Activated CD4-positive, alpha-beta memory T cell treated with anti-CD3 and anti-CD28 coated beads, Interleukin-2, amount 10 ng/mL, durations not matched to agents 7 days and 5 days (primary cell): ENCODE results near the gene DERA. TPM values are rescaled to one million over a fixed set of nuclear protein-coding genes. Genes with fewer than 3 reads are reported as not detected.
"Not testable (repeated sequence)": the region's sequence is repeated elsewhere in the genome, so short reads cannot be mapped to it uniquely, and the experiment has no call there.

Experiments
- CTCF ChIA-PET: fragments of 350-600 bp; sonication (Branson Sonifier 250); formaldehyde crosslinking; loops from one replicate; lab custom pipeline; 2021; ENCODE audit warnings: antibody characterized with exemption, inconsistent platforms; lab: Charles Lee
- POLR2A ChIA-PET: fragments of 350-600 bp; sonication (Branson Sonifier 250); formaldehyde crosslinking; loops from one replicate; lab custom pipeline; 2021; ENCODE audit warnings: antibody characterized with exemption; lab: Charles Lee
- DNase-seq: peaks from one replicate; pipeline ENCODE4 v3.0.0-alpha.2; 2020
- H3K27ac Mint-ChIP-seq: one replicate; pipeline ENCODE4 v1.8.0; 2021; ENCODE audit warnings: mild to moderate bottlenecking, mixed read lengths
- H3K27me3 Mint-ChIP-seq: one replicate; pipeline ENCODE4 v1.8.0; 2021; ENCODE audit warnings: mixed read lengths
- H3K36me3 Mint-ChIP-seq: one replicate; pipeline ENCODE4 v1.8.0; 2021; ENCODE audit warnings: low read depth, mixed read lengths
- H3K4me1 Mint-ChIP-seq: one replicate; pipeline ENCODE4 v1.8.0; 2021; ENCODE audit warnings: mixed read lengths
- H3K4me3 Mint-ChIP-seq: one replicate; pipeline ENCODE4 v1.8.0; 2021; ENCODE audit warnings: mild to moderate bottlenecking, mixed read lengths
- H3K9me3 Mint-ChIP-seq: one replicate; pipeline ENCODE4 v1.8.0; 2021; ENCODE audit warnings: mixed read lengths
- total RNA-seq, 2 experiments: library from RNA; stranded (reverse); gene quantifications; one replicate each; pipeline ENCODE4 v1.2.3, GENCODE V29; 2021

DERA gene
- total RNA-seq, 2 experiments from 2014 or later = 21.3 to 24.4 TPM

DNA sequence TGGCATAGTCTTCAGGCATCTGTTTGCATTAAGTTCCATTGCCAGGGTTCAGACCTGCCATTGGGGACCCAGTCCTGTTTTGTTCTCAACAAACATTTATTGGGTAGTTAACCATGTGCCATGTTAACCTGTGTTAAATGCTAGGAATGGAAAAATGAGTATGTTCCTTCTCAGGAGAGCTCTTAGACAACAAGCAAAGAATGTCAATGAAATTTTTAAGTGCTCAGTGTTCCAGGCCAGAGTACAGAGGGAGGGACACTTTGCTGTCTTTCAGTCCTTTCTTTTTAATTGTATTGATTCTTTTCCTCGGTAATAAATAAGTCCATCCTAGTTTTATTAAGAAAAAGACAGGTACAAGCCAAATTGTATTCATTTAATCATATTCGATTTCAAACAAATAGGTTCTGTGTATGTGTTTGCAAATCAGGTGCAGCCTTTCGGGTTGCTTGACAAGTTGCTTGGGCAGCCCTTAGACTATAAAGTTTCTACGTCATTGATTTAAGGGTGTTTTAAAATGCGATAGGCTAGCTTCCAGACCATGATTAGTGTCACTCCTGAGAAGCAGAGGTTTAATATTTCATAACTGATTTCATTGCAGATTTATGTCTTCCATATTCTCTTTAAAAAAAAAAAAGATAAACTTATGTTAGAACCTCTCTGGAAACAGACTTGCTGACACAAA is 123.1 kb downstream of the DERA start:
- no peaks in the 10 kb centered on the region for H3K4me1 Mint-ChIP-seq
- H3K27me3 Mint-ChIP-seq = no peaks in the 10 kb centered on the region
- peaks cover 3% of the 10 kb centered on the region for H3K36me3 Mint-ChIP-seq
- POLR2A ChIA-PET = no interaction called here
- no peak overlapping the region for H3K4me3 Mint-ChIP-seq
- no peaks in the 10 kb centered on the region for H3K9me3 Mint-ChIP-seq
- no peak overlapping the region for H3K27ac Mint-ChIP-seq
- DNase-seq = no peak
- CTCF ChIA-PET = interaction anchor here (0.6 kb wide), 1 partner anchor 172 kb away, joined by 3 read pairs; no protein-coding TSS in a partner anchor

DNA sequence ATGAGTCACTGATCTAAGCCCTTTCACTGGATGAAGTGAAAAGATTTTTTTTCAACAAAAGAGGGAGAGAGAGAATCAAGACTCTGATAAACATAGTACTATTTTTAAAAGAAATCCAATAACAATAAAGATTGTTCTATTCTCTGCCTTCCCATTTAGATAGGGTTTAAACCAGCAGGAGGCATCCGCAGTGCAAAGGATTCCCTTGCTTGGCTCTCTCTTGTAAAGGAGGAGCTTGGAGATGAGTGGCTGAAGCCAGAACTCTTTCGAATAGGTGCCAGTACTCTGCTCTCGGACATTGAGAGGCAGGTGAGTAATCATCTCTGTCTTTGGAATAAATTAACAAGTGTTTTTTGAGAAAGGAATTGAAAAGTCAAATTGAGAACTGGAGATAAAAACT is 124.9 kb downstream of the DERA start:
- Mint-ChIP-seq H3K27me3 (no peaks in the 10 kb centered on the region), H3K36me3 (peaks cover 8% of the 10 kb centered on the region), H3K27ac (no peak overlapping the region), H3K9me3 (no peaks in the 10 kb centered on the region), H3K4me3 (no peak overlapping the region), H3K4me1 (no peaks in the 10 kb centered on the region)
- no peak for DNase-seq
- CTCF ChIA-PET = no interaction called here
- POLR2A ChIA-PET = no interaction called here

DNA sequence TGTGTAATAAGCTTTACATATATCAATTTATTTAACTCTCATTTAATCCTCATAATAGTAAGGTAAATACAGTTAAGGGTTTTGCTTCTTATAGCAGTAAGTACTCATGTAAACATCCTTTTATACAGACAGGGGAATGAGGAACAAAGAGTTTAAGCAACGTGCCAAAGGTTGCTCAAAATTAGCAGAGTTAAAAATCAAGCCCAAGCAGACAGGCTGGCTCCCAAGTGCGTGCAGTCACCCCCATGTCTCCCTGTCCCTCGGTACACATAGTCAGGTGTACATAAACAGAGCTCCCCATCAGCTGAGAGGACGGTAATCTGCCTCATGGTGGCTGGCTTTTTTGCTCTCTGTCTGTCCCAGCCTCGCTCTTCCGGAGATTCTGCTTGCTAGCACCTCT is 126.4 kb downstream of the DERA start:
- ChIA-PET CTCF (no interaction called here), POLR2A (no interaction called here)
- Mint-ChIP-seq H3K9me3 (peaks cover 3% of the 10 kb centered on the region), H3K27me3 (no peaks in the 10 kb centered on the region), H3K4me3 (no peak overlapping the region), H3K4me1 (no peaks in the 10 kb centered on the region), H3K36me3 (peaks cover 8% of the 10 kb centered on the region), H3K27ac (no peak overlapping the region)
- no peak for DNase-seq

DNA sequence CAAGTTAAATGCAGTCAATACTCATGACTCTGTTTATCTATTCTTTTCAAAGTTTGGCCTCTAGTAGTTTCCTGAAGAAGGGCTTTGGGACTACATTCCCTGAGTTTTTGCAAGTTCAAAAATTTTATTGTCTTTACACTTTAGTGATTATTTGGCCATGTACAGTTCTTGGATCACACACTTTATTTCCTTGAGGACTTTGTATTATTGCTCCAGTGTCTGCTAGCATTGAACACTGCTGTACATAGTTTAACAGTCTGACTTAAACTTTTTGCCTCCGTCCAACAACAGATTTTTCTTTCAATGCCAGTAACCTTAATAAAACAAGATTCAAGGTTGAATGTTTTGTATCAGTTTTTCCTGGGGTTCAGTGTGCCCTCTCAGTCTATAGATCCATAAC is 132.3 kb downstream of the DERA start:
- DNase-seq = no peak
- CTCF ChIA-PET = no interaction called here
- H3K4me1 Mint-ChIP-seq = no peaks in the 10 kb centered on the region
- H3K9me3 Mint-ChIP-seq = peaks cover 9% of the 10 kb centered on the region
- peaks cover 6% of the 10 kb centered on the region for H3K36me3 Mint-ChIP-seq
- H3K27ac Mint-ChIP-seq = no peak overlapping the region
- no peaks in the 10 kb centered on the region for H3K27me3 Mint-ChIP-seq
- POLR2A ChIA-PET = no interaction called here
- H3K4me3 Mint-ChIP-seq = no peak overlapping the region

DNA sequence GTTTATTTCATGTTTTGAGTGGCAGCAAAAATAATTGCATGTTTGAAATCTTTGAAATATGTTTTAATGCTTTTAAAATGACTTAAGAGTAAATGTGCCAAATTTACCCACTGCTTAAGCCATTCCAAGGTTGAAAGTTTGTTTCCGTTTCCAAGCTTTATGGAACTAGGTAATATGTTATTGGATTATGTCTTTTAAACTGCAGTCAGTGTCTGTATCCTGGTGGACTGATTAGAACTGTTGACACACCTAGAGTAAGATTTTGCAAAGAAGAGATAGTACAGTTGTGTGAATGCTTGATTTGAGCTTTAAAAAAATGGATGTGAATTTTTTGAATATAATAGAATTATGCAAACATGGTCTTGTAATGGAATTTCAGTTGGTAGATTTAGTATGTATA is 135.1 kb downstream of the DERA start:
- POLR2A ChIA-PET = no interaction called here
- Mint-ChIP-seq H3K27ac (no peak overlapping the region), H3K4me3 (no peak overlapping the region), H3K27me3 (no peaks in the 10 kb centered on the region), H3K9me3 (peaks cover 11% of the 10 kb centered on the region), H3K36me3 (no peaks in the 10 kb centered on the region), H3K4me1 (no peaks in the 10 kb centered on the region)
- CTCF ChIA-PET = no interaction called here
- no peak for DNase-seq

DNA sequence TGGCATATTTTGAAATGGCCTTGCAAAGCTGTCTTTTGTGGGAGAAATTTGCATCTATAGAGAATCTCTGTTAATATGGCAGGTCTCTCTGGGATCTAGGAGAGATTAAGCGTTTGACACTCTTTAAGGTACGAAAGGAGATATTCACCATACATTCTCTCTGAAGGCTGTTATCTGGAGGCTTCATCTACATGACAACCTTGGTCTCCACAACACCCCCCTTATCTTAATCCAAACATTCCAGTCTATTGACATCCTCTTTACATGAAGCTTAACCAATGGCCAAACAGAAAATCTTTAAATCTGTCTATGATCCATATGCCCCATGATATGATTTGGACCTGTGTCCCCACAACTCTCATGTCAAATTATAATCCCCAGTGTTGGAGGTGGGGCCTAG is 137.4 kb downstream of the DERA start:
- H3K27ac Mint-ChIP-seq = no peak overlapping the region
- H3K27me3 Mint-ChIP-seq = no peaks in the 10 kb centered on the region
- CTCF ChIA-PET = no interaction called here
- no peaks in the 10 kb centered on the region for H3K4me1 Mint-ChIP-seq
- DNase-seq = no peak
- no peaks in the 10 kb centered on the region for H3K36me3 Mint-ChIP-seq
- no peak overlapping the region for H3K4me3 Mint-ChIP-seq
- H3K9me3 Mint-ChIP-seq = peaks cover 9% of the 10 kb centered on the region
- POLR2A ChIA-PET = no interaction called here

DNA sequence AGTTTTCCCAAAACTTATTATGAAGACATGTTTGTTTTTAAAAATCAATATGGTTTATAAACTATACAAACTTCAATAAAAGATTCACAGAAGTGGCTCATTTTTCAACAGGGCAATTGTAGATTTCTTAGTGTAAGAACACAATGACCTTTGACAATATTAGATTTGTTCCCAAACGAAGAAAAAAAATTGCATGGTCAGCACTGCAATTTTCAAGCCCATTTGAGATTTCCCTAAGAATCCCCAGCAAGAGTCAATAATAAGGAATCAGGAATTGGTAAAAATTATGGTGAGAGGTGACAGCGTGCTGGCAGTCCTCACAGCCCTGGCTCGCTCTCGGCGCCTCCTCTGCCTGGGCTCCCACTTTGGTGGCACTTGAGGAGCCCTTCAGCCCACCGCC is 145.8 kb downstream of the DERA start:
- H3K4me3 Mint-ChIP-seq = no peak overlapping the region

DNA sequence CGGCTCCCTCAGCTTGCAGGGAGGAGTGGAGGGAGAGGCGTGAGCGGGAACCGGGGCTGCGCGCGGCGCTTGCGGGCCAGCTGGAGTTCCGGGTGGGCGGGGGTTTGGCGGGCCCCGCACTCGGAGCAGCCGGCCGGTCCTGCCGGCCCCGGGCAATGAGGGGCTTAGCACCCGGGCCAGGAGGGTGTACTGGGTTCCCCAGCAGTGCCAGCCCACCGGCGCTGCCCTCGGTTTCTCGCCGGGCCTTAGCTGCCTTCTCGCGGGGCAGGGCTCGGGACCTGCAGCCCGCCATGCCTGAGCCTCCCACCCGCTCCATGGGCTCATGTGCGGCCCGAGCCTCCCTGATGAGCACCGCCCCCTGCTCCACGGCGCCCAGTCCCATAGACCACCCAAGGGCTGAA is 146.2 kb downstream of the DERA start:
- H3K36me3 Mint-ChIP-seq, H3K27me3 Mint-ChIP-seq, POLR2A ChIA-PET, H3K4me3 Mint-ChIP-seq, H3K4me1 Mint-ChIP-seq, CTCF ChIA-PET, H3K9me3 Mint-ChIP-seq, H3K27ac Mint-ChIP-seq, DNase-seq: not testable (repeated sequence)

More for the DNA sequence above, 145.8 kb downstream of the DERA start:
- H3K4me1 Mint-ChIP-seq = no peaks in the 10 kb centered on the region
- ChIA-PET POLR2A (no interaction called here), CTCF (no interaction called here)
- no peaks in the 10 kb centered on the region for H3K36me3 Mint-ChIP-seq
- H3K27me3 Mint-ChIP-seq = no peaks in the 10 kb centered on the region
- peaks cover 6% of the 10 kb centered on the region for H3K9me3 Mint-ChIP-seq
- H3K27ac Mint-ChIP-seq = no peak overlapping the region
- DNase-seq = no peak

DNA sequence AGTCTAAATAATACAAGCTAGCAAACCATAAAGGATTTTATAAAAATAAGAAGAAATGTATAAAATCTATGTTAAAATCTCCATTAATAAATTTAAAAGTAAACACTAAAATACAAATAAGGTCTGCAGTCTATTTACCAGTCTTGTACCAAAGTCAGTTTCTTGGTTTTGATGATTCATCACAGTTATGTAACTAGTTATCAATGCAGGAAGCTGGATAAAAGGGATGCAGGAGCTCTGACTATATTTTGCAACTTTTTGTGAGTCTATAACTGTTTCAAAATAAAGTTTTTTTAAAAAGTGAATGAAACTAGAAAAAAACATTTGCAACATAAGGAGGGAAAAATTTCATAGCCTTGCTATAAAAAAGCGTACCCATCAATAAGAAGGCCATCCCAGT is 151.5 kb downstream of the DERA start:
- ChIA-PET CTCF (no interaction called here), POLR2A (no interaction called here)
- H3K4me3 Mint-ChIP-seq = no peak overlapping the region
- H3K27ac Mint-ChIP-seq = no peak overlapping the region
- DNase-seq = no peak
- no peaks in the 10 kb centered on the region for H3K36me3 Mint-ChIP-seq
- no peaks in the 10 kb centered on the region for H3K4me1 Mint-ChIP-seq
- peaks cover 3% of the 10 kb centered on the region for H3K9me3 Mint-ChIP-seq
- no peaks in the 10 kb centered on the region for H3K27me3 Mint-ChIP-seq

DNA sequence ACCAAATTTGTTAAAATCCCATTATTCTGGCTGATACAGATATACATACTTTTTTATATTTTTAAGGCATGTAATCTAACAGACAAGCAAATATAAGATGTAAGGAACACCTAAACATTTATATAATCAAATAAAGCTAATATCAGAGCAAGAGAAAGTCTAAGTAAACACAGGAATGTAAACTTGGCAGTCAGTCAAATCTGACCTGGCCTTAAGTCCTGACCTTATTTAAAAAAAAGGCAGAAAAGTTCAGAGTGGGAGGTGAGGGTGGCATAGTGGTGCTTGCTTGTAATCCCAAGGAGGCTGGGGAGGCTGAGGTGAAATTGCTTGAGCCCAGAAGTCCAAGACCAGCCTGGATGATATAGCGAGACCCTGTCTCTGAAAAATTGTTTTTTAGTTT is 152.6 kb downstream of the DERA start:
- Mint-ChIP-seq H3K27ac (no peak overlapping the region), H3K4me1 (no peaks in the 10 kb centered on the region), H3K36me3 (no peaks in the 10 kb centered on the region), H3K27me3 (no peaks in the 10 kb centered on the region), H3K9me3 (no peaks in the 10 kb centered on the region), H3K4me3 (no peak overlapping the region)
- ChIA-PET POLR2A (no interaction called here), CTCF (no interaction called here)
- DNase-seq = no peak

DNA sequence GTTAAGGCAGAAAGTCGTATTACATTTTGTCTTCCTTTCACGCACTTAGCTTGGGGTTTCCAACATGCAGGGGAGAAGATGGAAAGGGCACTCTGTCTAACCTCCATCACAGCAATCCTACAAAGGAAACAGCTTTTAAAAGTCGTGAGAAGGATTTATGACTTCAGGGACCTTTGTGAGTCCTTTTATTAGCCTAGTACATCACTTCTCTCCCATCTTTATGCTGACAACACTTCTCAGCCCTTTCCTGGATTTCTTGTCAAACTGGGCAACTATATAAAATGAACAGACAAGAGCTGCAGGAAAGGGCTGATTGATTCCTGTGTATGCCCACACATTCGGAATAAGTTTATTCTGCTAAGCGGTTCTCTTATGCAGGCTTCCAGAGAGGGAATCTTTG is 159.0 kb downstream of the DERA start:
- CTCF ChIA-PET = interaction anchor here (0.6 kb wide), 1 partner anchor 1572 kb away, joined by 3 read pairs; no protein-coding TSS in a partner anchor
- H3K4me1 Mint-ChIP-seq = no peaks in the 10 kb centered on the region
- H3K27ac Mint-ChIP-seq = no peak overlapping the region
- POLR2A ChIA-PET = no interaction called here
- no peak overlapping the region for H3K4me3 Mint-ChIP-seq
- no peaks in the 10 kb centered on the region for H3K27me3 Mint-ChIP-seq
- no peaks in the 10 kb centered on the region for H3K36me3 Mint-ChIP-seq
- no peak for DNase-seq
- no peaks in the 10 kb centered on the region for H3K9me3 Mint-ChIP-seq

DNA sequence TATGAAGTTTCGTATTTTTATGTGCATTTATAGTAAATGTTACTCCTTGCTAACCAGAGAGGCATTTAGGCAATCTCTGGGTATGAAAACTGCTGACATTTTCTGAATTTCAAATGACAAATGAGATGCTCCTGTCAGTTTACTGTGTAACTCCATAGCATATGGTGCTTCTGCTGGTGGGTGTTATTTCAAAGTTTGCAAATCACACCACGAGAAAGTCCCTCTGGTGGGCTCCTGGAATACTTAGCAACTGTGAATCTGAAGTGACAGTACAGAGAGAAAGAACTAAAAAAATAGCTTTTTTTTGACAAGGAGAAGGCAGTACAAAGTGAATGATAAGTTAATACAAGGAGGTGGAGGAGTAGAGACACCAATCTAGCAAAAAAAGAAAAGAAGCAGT is 161.5 kb downstream of the DERA start:
- Mint-ChIP-seq H3K27me3 (no peaks in the 10 kb centered on the region), H3K4me1 (no peaks in the 10 kb centered on the region), H3K9me3 (no peaks in the 10 kb centered on the region), H3K4me3 (no peak overlapping the region), H3K27ac (no peak overlapping the region), H3K36me3 (no peaks in the 10 kb centered on the region)
- ChIA-PET CTCF (no interaction called here), POLR2A (no interaction called here)
- DNase-seq = no peak

DNA sequence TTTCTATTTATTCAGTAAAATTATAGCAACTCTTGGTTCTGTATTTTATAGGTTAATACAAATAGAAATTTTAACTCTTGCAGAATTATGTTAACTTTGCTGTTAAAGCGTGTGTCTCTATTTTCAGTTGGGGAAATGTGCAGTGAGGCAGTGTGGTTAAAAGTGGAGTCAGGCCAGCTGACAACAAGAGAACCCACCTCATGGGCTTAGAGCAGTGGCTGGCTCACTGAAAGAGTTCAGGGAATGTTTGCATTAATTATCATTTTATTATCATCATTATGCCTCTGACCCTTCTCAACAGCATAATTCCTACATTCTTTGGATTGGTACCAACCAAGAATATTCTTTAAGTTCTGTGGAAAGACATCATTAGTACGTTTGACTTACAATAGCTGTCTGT is 163.8 kb downstream of the DERA start:
- POLR2A ChIA-PET = no interaction called here
- no peaks in the 10 kb centered on the region for H3K4me1 Mint-ChIP-seq
- H3K9me3 Mint-ChIP-seq = no peaks in the 10 kb centered on the region
- no peak overlapping the region for H3K4me3 Mint-ChIP-seq
- CTCF ChIA-PET = no interaction called here
- DNase-seq = no peak
- no peaks in the 10 kb centered on the region for H3K27me3 Mint-ChIP-seq
- no peaks in the 10 kb centered on the region for H3K36me3 Mint-ChIP-seq
- no peak overlapping the region for H3K27ac Mint-ChIP-seq

DNA sequence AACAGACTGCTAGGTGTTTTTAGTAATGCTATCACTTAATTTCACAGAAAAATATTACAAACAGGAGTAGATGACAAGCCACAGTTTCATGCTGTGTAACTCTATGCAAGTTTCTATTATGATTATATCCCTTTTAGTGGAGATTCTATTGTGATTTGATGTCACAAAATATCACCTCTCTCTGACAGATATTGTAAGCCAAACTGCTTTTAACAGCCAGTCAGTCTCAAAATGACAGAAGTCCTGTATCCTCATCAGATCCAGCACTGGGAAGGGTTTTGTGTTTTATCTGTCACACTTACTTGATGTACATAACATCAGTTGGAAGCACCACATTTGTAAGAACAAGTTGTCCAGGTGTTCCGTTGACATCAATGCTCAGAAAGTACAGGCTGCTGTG is 164.8 kb downstream of the DERA start:
- H3K27me3 Mint-ChIP-seq = no peaks in the 10 kb centered on the region
- no peaks in the 10 kb centered on the region for H3K4me1 Mint-ChIP-seq
- DNase-seq = no peak
- ChIA-PET CTCF (no interaction called here), POLR2A (no interaction called here)
- no peaks in the 10 kb centered on the region for H3K9me3 Mint-ChIP-seq
- no peak overlapping the region for H3K27ac Mint-ChIP-seq
- H3K36me3 Mint-ChIP-seq = no peaks in the 10 kb centered on the region
- H3K4me3 Mint-ChIP-seq = no peak overlapping the region
